Sciatic nerve (tissue), 2 donors: ENCODE measurements around the gene KCTD12. TPM values are rescaled to one million over a fixed set of nuclear protein-coding genes. Genes with fewer than 3 reads are reported as not detected.
"Not testable (repeated sequence)": the region's sequence is repeated elsewhere in the genome, so short reads cannot be mapped to it uniquely, and the experiment has no call there.

Experiments
- ATAC-seq: fragments of 200-7000 bp; cut with Tn5 transposase; one replicate; pipeline ENCODE4 v1.9.1; 2020; ENCODE audit warnings: mild to moderate bottlenecking, moderate library complexity
- DNase-seq: peaks from one replicate; pipeline ENCODE4 v3.0.0-alpha.2; 2020; ENCODE audit warnings: low spot score
- intact Hi-C: fragments of 100-400 bp; cut with DNase I; formaldehyde crosslinking; loops from one replicate; pipeline ENCODE4 v1.14.2; 2022
- total RNA-seq: library from RNA; stranded (reverse); fragmentation: NEBNext Ultra II Directional; extraction: Animal tissue kit (Norgen Biotek cat#: 25700); gene quantifications from one replicate; pipeline ENCODE4 v1.2.1, GENCODE V29; 2021
- donor health status: DM: no; HTN: no; CAD: no.
- donor health status: DM: no; HTN: no; CAD: no.

KCTD12 gene
- total RNA-seq, result 202 TPM

DNA sequence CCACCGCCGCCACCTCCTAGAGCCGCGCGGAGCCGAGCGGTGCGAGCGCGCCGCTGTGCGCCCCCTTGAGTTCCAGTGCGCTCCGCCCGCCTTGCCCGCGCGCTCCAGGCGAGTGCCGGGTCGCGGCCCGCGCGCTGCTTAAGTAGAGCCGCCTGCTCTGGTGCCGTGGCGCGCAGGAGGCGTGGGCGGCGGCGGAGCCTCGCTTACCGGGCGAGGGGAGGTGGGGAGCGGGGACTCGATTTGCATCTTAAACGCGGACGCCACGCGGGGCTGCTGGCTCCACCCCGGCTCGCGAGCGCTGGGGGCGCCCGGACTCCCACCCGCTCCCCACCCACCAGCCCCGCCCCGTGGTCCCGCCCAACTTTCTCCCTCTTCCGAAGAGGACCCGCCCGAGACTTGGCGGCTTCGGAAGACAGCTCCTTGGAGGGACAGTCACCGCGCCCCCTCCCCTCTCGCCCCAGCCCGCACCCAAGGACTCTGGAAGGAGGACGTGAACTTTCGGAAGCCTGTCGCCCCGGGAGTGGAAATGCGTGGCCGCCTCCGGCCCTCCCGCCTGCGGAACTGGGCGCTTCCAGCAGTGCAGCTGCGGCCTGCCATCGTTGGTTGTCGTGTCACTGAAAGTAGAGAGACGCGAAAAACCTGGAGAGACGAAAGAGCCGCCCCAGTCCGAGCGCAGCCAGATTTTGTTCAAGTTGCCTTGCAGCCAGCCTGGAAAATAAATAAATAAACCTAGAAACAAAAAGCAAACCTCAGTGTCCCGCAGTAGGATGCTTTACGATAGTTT, at the start of gene KCTD12:
TSS of gene KCTD12 (minus strand) at position 114 of the 784 bp plus-strand sequence. CDS start 257 bp downstream, outside the sequence.
- DNase-seq (peak; percentile 95), ATAC-seq (peak; percentile 87)
- intact Hi-C loops, result no loop called here

DNA sequence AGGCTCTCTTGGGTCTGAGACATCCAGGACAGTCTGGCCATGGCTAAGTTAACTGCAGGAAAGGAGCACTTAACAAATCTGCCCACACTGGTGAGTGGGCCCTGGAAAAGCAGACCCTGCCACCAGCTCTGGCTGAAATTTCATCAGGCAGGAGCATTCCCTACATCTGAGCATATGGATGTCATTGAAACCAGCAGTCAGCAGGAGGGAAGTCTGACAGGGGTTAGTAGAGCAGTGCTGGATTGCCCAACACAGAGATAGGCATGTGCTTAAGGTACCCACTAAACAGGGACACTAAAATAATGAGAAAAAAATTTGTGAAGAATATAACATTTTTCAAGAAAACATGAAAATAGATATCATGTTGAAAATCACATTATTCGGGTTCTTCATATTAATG, 48.5 kb upstream of the KCTD12 start:
- ATAC-seq, result no peak
- DNase-seq, result no peak
- intact Hi-C loops, result no loop called here

DNA sequence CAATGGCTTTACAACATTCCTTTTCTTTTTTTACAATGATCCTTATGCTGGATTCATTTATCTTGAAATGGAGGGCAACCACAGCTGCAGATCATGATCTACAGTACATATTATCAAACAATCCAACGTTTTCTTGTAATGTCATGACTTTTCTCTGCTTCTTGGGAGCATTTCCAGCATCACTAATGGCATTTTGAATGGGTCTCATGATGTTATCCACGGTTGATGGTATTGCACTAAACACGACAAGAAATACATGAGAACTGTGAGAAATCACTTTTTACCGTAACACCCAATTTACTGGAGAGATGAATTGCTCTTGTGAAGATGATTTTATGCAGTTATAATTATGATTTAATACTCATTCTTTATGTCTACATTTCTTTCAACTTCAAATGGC, 45.9 kb upstream of the KCTD12 start:
- intact Hi-C loops, result no loop called here
- no peak for DNase-seq

DNA sequence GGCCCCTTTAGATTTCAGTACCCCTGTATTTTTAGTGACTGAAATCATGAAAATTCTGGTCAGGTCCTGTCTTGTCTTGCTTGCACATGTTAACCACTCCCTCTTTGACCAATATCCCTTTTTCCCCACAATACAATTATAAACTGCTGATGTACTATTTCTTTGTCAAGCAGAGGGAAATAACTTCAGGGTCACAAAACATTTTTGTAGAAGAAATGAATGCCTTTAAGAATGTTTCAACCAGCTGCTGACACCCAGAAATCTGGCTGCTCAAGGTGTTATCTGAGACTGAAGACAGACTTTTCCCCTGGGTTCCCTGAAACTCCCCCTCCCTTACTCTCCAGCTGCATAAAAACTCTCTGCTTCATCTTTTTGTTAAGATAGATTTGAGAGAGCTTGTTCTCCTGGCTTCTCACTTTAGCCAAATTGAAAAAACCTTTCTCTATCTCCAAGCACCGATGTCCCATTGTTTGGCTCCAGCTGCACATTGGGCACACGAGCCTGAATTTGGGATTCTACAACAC, 43.7 kb upstream of the KCTD12 start:
- intact Hi-C loops, result no loop called here
- no peak for DNase-seq
- no peak for ATAC-seq

More for the DNA sequence above, 45.9 kb upstream of the KCTD12 start:
- no peak for ATAC-seq

DNA sequence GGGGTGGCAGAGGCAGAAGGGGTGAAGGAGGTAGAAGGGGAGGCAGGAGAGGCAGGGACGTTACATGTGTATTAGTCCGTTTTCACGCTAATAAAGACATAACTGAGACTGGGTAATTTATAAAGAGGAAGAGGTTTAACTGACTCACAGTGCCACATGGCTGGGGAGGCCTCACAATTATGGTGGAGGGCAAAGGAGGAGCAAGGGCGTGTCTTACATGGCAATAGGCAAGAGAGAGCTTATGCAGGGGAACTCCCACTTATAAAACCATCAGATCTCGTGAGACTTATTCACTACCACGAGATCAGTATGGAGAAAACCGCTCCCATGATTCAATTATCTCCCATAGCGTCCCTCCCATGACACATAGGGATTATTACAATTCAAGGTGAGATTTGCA, 43.1 kb upstream of the KCTD12 start:
- intact Hi-C loops, result no loop called here
- no peak for ATAC-seq
- DNase-seq, result no peak

DNA sequence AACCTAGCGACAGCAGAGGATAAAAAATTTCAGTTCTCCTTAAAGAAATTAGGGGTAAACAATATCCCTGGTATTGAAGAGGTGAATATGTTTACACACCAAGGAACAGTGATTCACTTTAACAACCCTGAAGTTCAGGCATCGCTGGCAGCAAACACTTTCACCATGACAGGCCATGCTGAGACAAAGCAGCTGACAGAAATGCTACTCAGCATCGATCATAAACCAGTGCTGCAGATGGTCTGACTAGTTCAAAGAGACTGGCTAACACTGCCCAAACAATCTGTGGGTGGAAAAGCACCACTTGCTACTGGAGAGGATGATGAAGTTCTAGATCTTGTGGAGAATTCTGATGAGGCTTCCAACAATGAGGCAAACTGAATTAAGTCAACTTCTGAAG, 42.3 kb upstream of the KCTD12 start:
- no peak for ATAC-seq
- DNase-seq, result no peak
- intact Hi-C loops, result no loop called here

DNA sequence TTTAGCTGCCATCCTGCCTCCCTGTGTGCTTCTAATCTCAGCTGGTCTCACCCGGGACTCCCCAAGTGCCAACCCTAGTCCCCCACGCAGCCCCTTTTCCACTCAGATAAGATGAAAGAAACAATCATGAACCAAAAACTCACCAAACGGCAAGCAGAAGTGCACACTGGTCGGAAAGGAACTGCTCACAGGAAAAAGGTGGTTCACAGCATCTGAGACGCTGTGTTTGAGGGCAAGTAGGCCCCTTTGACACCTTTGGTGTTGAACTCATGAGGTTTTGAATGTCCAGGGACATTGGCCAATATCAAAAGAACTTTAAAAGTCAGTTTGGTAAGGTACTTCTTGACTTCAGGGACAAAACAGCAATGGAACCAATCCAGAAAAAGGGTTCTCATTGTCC, 41.8 kb upstream of the KCTD12 start:
- no peak for ATAC-seq
- DNase-seq, result no peak
- intact Hi-C loops, result no loop called here

DNA sequence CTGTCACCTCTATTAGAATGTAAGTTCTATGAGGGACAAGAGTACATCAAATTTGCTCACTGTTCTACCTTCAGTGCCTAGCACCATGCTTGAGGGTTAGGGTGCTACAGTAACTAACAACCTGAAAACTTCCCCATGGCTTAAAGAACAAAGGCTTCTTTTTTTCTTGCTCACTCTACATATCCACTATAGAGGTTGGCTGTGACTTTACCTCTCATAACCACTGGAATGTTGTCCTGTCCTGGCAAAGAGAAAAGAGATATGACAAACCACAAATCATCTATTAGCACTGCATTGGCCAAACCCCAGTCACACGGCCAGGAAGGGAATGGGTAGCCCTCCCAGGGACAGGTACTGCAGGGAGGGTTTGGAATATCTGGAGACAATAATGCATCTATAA, 38.9 kb upstream of the KCTD12 start:
- ATAC-seq, result no peak

DNA sequence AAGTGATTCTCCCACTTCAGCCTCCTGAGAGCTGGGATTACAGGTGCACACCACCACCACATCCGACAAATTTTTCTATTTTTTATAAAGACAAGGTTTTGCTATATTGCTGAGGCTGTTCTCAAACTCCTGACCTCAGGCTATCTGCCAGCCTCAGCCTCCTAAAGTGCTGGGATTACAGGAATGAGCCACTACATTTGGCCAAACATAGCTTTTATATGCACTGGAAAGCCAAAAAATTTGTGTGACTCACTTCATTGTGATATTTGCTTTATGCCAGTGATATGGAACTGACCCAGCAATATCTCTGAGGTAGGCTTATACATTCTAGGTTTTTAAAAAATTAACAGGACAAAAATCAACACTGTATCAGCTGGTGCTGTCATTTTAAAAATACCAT, 35.3 kb upstream of the KCTD12 start:
- DNase-seq (no peak), ATAC-seq (no peak)
- intact Hi-C loops, result no loop called here

More for the DNA sequence above, 38.9 kb upstream of the KCTD12 start:
- no peak for DNase-seq
- intact Hi-C loops, result no loop called here

DNA sequence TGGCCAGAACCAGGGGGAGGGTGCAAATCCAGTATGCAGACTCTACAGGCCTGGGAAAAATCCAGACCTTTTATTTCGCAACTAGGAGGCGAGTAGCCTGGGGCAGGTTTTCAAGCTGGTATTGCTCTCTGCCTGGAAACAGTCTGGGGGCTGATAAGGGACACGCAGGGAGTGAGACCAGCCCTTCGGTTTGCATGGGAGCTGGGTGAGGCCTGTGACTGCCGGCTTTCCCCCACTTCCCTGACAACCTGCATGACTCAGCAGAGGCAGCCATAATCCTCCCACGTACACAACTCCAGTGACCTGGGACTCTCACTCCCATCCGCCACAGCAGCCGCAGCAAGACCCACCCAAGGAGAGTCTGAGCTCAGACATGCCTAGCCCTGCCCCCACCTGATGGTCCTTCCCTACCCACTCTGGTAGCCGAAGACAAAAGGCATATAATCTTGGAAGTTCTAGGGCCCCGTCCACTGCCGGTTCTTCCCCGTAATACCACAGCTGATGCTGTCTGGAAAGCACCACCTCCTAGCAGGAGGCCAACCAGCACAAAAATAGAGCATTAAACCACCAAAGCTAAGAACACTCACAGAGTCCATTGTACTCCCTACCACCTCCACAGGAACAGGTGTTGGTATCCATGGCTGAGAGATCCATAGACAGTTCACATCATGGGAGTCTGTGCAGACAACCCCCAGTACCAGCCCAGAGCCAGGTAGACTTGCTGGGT, 31.7 kb upstream of the KCTD12 start:
- DNase-seq, intact Hi-C loops: not testable (repeated sequence)
- ATAC-seq, result peak; percentile 81

DNA sequence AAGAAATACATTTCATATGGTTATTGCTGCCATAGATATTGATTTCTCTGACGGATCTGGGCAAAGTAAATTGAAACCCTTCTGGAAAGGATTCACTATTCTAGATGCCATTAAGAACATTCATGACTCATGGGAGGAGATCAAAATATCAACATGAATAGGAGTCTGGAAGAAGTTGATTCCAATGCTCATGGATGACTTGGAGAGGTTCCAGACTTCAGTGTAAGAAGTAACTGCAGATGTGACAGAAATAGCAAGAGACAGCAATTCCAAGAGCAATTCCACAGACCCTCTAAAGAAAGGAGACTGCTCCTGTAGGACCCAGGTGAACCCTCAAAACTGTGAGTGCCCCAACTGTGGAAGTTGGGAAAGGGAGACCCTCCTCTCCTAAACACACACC, 30.9 kb upstream of the KCTD12 start:
- DNase-seq (no peak), ATAC-seq (no peak)
- intact Hi-C loops, result no loop called here

DNA sequence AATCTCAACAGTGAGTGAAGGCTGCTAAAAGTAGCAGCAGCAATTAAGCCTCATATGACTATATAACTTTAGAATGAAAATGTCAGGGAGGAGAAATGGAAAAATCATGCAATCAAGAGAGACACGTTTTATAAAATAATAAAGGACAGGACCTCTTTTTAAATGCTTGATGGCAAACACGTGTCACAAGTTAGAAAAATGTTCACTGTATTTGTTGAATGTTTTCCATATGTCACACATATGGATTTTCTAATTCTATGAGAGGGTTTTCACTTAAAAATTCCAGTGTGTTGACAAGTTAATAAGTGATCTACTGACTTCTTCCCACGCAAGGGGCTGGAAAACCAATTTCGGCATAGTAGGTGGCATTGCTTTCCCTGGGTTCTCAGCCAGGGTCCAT, 27.7 kb upstream of the KCTD12 start:
- ATAC-seq (no peak), DNase-seq (no peak)
- intact Hi-C loops, result no loop called here

DNA sequence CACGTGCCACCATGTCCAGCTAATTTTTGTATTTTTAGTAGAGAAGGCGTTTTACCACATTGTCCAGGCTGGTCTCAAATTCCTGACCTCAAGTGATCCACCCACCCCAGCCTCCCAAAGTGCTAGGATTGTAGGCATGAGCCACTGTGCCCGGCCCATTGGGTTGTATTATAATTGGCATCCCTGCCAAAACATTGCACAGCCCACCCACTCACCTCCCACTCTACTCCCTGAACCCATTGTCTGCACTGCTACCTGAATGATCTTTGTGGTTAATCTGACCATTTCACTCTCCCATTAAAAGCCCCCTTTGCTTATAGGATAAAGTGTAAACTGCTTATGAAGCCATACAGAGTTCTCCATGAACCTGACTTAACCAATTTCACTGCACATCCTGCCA, 26.3 kb upstream of the KCTD12 start:
- intact Hi-C loops, result no loop called here
- ATAC-seq, result no peak
- no peak for DNase-seq

DNA sequence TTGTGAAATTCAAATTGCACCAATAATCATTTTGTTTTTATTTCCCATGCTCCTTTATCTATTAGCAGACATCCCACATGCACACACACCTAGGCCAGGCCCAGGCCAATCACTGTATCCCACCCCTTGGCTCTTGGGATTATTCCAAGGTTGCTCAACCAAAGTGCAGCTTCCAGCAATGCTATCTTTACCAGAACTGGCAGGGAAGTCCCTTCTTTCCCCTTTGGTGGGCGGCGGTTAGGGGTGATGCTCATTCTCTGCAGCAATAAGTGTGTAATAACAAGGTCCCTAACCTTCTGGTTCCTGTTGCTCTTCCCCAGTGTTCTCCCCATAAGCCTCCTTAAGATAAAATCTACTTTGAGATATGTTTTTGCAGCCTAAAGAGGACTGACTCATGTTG, 18.3 kb upstream of the KCTD12 start:
- DNase-seq (no peak), ATAC-seq (no peak)
- intact Hi-C loops, result loop anchor here (10.0 kb wide), 2 partner anchors 1030 to 1210 kb away; no protein-coding TSS in a partner anchor

DNA sequence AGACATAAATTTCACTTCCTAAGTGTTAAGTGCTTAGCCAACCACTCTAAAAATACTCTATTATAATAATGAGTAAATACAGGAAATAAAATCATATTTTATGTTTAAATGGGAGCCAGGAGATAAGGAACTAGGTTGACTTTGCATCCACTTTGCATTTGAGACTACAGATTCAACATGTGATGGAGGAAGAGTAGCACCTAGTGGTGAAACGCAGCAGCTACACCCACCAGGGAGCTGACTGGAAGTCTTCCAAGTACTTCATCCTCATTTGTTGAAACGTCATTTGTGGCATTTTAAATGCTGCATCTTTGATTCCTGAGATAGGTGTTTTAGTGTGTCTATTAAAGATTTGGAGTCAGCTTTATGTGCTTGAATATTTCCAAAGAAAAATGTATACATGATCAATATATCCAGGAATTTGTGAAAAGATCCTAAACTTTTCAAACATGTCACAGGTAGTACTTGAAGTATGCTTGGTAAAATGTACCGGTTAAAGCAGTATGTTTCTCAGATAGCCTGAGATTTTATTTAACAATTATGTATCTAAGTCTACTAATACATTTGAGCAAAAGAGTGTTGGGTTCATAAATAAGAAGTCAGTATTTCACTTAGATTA, 17.4 kb upstream of the KCTD12 start:
- peak; percentile 88 for ATAC-seq
- intact Hi-C loops, result loop anchor here (10.0 kb wide), 2 partner anchors 1029 to 1209 kb away; no protein-coding TSS in a partner anchor
- DNase-seq, result peak; percentile 82

DNA sequence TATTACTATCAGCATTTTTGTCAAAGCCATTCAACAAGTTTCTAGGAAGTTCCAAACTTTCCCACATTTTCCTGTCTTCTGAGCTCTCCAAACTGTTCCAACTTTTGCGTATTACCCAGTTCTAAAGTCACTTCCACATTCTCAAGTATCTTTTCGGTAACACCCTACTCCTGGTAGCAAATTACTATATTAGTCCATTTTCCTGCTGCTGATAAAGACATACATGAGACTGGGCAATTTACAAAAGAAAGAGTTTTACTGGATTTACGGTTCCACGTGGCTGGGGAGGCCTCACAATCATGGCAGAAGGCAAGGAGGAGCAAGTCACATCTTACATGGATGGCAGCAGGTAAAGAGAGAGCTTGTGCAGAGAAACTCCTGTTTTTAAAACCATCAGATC, 12.9 kb upstream of the KCTD12 start:
- intact Hi-C loops, ATAC-seq, DNase-seq: not testable (repeated sequence)

DNA sequence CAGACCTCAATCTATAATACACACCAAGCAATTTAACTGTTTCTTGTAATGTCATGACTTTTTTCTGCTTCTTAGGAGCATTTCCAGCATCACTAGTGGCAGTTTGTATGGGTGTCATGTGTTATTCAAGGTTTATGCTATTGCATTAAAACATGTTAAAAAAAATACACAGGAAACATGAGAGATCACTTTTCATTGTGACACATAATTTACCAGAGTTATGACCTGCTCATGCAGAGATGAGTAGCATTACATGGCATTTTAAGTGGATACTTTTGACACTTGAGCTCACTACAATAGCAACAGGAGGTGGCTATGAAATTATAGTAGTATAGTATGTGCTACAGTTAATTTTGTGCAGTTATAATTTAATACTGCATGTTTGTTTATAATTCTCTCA, 11.0 kb upstream of the KCTD12 start:
- DNase-seq, intact Hi-C loops, ATAC-seq: not testable (repeated sequence)

DNA sequence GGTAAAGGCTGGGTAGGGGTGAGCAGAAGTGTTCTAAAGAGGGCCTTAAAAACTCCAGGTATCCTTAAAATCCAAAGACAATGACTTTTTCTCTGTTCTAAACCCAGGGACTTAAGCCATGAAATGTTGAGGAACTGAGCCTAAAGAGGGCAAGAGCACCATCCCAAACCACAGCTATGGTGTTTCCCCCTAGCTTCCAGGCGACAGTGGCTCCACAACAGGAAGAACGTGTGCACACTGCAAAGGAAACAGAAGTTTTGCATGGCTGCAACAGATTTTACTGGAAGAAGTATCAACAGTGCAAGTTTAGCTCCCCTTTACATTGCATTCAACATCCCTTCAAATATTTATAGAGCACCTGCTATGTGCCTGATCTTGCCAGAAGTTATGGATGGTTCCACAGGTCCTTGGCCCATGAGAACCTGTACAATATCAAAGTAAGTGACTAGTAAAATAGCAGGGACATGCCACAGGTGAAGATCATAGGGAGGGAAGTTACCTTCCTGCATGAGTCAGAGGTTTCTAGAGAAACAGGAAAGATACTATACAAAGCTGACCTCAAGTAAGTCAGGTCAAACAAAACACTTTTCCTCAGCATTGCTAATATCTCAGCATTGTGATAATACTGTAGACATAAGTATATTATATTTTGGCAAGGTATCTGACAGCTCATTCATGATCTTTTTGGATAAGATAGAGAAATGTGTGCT, 8.4 kb upstream of the KCTD12 start:
- intact Hi-C loops, result no loop called here
- DNase-seq (no peak), ATAC-seq (peak; percentile 71)

DNA sequence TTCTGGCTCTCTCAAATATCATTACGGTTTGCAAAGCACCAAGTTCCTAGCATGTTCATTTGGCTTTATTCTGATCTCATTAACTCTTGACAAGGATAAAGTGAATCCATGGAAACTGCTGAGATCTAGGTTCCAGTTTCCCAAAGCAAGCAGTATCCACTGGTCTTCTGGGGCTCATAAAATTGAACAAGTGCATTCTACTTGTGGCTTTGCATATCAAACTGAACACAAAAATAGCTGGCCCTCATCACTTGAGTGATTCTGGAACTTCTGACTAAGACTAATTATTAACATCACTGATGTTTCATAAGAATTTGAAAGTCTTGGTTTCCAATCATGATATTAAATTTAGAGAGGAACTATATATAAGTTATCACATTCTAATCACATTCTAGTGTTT, 6.3 kb upstream of the KCTD12 start:
- ATAC-seq (no peak), DNase-seq (no peak)
- intact Hi-C loops, result no loop called here
